Erythroblast (primary cell): Measurements from ENCODE around the gene FBLN5.

Source experiments
- GATA1 ChIP-seq: IDR thresholded peaks from 2 replicates; pipeline ENCODE4 v1.6.1; 2011; ENCODE audit warnings: low read depth, mild to moderate bottlenecking, control low read depth, low read length, moderate library complexity
- POLR2A ChIP-seq: IDR thresholded peaks from 2 replicates; pipeline ENCODE4 v1.6.1; 2011; ENCODE audit warnings: mild to moderate bottlenecking, low read length

DNA sequence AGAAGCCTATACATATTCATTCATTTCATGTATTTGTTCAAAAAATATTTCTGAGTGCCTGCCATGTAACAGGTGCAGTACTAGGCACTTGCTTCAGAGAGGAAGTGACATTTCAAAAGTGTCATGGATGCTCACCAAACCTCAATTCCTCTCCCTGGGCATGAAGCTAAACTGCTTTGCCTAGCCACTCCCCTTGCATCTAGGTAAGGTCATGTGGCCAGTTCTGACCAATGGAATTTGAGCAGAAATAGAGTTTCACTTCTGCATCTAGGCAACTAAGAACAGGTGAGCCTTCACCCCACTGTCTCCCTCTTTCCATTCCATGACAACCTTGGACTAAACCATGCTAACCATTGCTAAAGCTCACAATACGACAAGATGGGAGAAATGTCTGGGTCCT, 107.7 kb downstream of the FBLN5 start:
- TF ChIP-seq POLR2A (no peak), GATA1 (no peak)
